GM18909 (cell line): Measurements from ENCODE around the gene METTL14.
"Not testable (repeated sequence)": the region's sequence is repeated elsewhere in the genome, so short reads cannot be mapped to it uniquely, and the experiment has no call there.

ENCODE experiments used
- ATAC-seq: cut with Tn5 transposase; IDR thresholded peaks from one replicate; pipeline ENCODE4 v1.9.1; 2021; ENCODE audit warnings: mild to moderate bottlenecking; ENCODE audit not compliant: unreplicated experiment, poor library complexity

Gene METTL14

DNA sequence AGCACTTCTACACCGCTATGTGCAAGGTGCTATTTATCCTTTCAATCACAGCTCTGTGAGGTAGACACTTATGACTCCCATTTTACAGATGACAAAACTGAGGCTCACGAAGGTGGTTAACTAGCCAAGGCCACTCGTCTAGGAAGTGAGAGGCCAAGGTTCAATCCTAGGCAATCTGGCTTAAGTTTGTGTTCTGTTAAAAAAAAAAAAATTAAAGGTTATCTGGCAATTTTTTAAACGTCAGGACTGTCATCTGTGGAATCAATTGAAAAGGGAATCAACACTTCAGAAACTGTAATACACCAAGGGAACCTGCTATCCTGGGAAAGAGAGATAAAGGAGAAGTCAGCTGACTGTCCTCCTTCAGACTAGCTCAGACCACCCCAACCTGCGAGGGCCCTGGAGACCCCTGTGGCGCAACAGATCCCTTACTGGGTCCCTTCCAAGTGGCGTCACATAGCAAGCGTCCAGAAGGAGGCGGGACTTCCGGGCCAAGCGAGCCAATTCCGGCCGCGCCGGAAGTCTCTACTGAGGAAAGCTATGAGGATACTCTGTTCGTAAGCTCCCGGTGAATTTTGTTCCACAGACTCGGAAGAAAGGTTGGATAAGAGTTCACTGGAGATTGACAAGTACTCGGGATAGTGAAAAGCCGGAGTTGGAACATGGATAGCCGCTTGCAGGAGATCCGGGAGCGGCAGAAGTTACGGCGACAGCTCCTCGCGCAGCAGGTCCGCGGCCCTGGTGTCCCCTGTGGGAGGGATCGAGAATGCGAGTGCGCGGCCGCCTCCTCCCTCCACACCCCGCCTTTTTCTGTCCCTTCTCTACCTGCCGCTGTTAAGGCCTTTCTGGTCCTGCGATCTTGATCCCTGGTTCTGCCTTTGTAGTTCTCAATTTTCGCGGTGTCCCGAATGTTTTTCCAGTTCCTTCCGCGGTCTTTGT is at the start of gene METTL14:
Gene METTL14 (plus strand): TSS at position 520 of the 939 bp plus-strand sequence. CDS start 143 bp downstream, at position 663.
- ATAC-seq, result peak; percentile 100

DNA sequence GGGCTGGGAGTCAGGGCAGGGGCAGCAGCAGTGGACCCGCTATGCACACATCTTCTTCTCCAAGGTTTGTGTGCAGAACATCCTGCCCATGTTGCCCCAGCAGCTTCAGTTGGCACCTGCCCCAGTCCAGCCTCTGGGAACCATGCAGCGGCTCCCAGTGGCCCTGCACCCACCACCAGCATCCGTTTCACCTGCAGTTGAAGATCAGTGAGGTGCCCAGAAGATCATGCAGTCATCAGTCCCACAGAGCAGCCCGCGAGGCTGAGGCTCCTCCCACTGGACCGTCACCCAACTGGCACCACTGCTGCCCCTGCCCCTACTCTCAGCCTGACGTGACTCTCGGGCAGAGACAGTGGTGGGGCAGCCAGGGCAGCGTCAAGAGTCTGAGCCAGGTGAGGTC is 49.1 kb upstream of the METTL14 start:
- ATAC-seq, result not testable (repeated sequence)

- ATAC-seq, result not testable (repeated sequence)
Observed at GRCh38 chr4:118664665-118665064, 20.5 kb upstream of the METTL14 start.

DNA sequence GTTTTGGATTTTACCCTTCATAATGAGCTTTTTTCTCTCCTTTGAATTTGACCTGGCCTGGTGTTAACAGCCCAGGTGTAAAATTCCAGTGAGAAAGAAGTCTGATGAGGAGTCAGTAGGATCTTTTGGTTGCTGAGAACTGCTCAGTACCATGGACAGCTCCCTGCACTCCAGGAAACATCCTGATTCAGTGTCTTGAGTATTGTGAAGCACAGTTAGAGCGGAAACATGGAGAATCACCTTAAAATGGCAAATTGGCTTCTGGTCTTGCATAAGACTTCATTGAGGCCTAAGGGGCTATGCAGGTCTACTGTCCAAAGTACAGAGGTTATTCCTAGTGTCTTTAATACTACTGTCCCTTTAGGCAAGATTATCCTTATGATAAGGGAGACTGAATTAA is 16.0 kb upstream of the METTL14 start:
- not testable (repeated sequence) for ATAC-seq

DNA sequence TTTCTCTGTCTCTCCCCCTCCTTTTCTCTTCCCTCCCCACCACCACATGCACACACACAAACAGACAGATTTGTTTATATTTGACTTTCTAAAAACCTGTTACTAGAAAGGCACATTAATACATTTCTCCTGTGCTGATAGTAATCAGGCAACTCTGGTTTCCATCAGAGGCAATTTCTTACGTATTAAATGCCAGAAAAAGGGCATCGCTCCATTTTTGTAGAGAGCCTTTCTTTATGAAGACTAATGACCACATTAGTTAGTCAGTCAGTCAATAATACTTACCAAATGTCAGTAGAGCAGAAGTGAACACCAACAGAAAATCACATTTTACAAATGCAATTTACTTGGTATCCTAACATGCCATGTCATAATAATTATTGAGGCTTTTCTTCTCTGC is 14.2 kb upstream of the METTL14 start:
- not testable (repeated sequence) for ATAC-seq

GRCh38 chr4:118676128-118676527 is 9.1 kb upstream of the METTL14 start:
- ATAC-seq, result no peak

GRCh38 chr4:118680808-118681207 is 4.4 kb upstream of the METTL14 start:
- ATAC-seq, result no peak

DNA sequence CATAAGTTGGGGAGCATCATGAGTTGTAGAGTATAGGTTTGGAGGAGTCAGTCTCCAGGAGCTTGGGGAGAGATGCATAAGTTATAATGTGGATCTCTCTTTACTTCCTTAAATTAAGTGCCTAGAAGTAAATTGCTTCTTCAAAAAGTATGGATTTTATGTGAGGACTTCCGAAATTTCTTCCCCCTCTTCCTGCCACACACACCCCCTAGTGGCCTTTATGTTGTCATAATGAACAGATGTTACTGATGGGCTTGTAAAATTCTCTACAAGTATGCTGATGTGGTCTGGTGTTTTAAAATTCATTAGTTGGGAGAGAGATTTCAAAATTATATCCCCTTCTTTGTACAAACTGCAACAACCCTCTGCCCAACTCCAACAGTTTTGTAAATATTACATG is 2.3 kb upstream of the METTL14 start:
- ATAC-seq, result no peak

- no peak for ATAC-seq
Observed at GRCh38 chr4:118683513-118683912, 1.7 kb upstream of the METTL14 start.

DNA sequence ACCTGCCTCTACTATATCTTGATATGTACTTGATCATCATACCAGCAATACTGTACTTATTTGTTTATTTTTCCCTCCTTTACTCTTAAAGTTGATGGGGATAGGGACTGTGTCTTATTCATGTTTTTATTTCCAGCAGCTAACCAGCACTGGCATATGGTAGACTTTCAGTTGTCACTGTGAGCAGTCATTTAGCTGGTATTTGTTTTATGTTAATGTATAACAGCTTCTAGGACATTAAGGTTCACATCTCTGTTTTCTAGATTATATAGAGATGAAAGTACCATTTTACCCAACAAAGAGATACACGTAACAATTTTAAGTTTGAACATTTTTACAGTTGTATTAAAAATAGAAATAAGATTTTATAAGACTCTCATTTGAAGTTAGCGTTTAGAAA is 17.9 kb downstream of the METTL14 start:
- ATAC-seq, result no peak

GRCh38 chr4:118711052-118711451 is 25.9 kb downstream of the METTL14 start:
- no peak for ATAC-seq

- ATAC-seq, result peak; percentile 41
Observed at GRCh38 chr4:118712872-118713271, 27.7 kb downstream of the METTL14 start.

DNA sequence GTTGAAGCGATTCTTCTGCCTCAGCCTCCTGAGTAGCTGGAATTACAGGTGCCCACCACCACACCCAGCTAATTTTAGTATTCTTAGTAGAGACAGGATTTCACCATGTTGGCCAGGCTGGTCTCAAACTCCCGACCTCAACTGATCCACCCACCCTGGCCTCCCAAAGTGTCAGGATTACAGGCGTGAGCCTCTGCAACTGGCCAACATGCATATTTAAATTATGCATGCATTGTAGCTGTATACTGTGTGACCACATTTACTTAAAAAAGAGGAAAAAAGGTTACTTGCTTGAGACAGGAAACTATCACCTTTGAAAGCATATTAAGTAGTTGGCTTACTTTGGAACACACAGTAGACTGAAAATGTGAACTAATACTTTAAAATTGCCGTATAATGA is 29.5 kb downstream of the METTL14 start:
- no peak for ATAC-seq

GRCh38 chr4:118716304-118716703 is 31.1 kb downstream of the METTL14 start:
- no peak for ATAC-seq

DNA sequence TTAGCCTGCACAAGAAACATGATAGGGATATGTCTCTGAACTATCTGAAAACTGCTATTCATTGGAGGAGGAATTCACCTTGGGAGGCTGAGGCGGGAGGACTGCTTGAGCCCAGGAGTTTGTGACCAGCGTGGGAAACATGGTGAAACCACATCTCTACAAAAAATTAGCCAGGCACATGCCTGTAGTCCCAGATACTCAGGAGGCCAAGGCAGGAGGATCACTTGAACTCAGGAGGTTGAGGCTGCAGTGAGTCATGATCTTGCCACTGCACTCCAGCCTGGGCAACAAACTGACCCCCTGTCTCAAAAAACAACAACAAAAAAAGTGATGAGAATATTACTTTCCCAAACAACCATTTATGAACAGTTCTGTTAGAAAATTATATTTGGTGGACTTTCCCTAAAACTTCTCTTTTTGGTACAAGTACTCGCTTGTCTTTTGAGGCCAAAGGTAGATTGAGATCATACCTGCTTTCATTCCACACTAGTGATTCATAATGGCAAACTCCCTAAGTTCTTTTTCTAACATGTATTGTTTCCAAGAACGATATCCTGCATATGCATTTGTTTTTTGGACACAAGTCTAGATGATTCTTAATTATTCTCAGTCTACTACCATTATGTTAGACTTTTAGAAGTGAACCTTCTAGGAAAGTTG is 33.4 kb downstream of the METTL14 start:
- ATAC-seq, result no peak

GRCh38 chr4:118721752-118722151 is 36.6 kb downstream of the METTL14 start:
- no peak for ATAC-seq

- ATAC-seq, result no peak
Observed at GRCh38 chr4:118723369-118723768, 38.2 kb downstream of the METTL14 start.

GRCh38 chr4:118727360-118727759 is 42.2 kb downstream of the METTL14 start:
- no peak for ATAC-seq

DNA sequence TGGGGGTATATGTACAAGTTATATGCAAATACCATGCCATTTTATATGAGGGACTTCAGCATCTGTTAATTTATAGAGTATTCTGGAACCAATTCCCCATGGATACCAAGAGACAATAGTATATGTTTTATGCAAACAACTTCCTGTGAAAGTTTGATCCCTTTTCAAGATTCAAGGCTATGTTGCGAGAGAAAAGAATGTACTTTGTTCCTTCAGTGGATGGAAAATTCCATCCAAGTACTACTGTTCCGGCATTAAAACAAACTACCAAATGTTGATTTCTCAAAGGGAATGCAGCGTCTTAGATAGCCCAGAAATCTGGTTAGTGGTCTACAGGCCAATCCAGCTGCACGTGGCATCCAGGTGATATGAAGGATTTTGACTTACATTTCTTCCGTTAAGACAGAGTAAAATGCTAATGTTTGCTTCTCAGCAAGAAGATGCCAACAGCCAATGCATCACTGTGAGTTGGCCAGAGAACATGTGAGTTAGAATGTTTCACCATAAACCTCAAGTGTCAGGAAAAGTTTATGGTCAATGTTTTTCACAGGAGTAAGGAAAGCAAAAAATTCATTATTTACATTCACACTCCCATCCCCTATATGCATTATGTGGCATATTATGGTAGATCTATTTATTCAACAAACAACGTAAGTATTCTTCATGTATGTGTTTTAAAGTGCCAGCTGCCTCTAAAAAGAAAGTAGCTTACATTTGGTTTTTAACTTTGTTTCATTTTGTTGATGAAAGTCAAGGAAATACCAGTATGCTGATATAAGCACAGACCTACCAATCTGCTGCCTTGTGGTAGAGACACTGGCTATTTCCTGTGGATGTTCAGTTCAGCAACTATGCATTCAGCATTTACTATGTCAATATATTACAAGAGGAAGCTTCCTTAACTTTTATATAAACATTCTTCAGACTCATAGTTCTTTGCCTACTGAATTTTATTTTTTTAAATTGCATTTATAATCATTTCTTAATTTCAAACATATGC is 44.4 kb downstream of the METTL14 start:
- ATAC-seq, result no peak

DNA sequence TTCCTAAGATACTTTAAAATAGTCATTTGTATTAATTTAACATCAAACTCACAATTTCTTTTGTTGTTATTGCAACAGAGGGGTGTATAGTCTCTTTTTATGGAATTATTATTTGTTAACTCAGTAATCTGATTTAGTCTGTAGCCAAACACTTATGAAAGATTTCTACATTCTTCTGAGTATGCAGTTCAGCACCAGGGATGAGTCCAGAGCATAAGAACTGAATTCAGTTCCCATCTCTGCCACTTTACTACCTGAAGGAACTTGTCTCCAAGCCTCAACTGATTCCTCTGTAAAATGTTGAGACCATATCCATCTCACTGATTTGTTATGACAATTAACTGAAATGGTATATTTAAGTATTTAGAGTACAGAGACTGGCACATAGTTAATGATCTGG is 45.5 kb downstream of the METTL14 start:
- ATAC-seq, result no peak
